WTC11 (cell line): Measurements from ENCODE around the gene OR2L8. TPM values are rescaled to one million over a fixed set of nuclear protein-coding genes. Genes with fewer than 3 reads are reported as not detected.

Experiments
- ATAC-seq: fragments of 200-7000 bp; cut with Tn5 transposase; 2 replicates; pipeline ENCODE4 v1.10.0; 2021; ENCODE audit warnings: mild to moderate bottlenecking, moderate library complexity
- CTCF ChIA-PET: fragments of 300-600 bp; sonication (Branson Sonifier 250); formaldehyde crosslinking; loops from one replicate; lab custom pipeline; 2021; ENCODE audit warnings: antibody characterized with exemption; lab: Charles Lee
- POLR2A ChIA-PET: fragments of 350-600 bp; sonication (Branson Sonifier 250); formaldehyde crosslinking; loops from one replicate; lab custom pipeline; 2021; ENCODE audit warnings: antibody characterized with exemption; lab: Charles Lee
- DNase-seq: peaks from one replicate; pipeline ENCODE4 v3.0.0; 2021; ENCODE audit warnings: low spot score
- H3K27ac Mint-ChIP-seq: 2 replicates; pipeline ENCODE4 v1.8.0; 2021; ENCODE audit warnings: mixed read lengths
- H3K27me3 Mint-ChIP-seq: 2 replicates; pipeline ENCODE4 v1.8.0; 2021; ENCODE audit warnings: low read depth, mild to moderate bottlenecking, moderate library complexity, mixed read lengths
- H3K36me3 Mint-ChIP-seq: 2 replicates; pipeline ENCODE4 v1.8.0; 2021; ENCODE audit warnings: mixed read lengths
- H3K4me1 Mint-ChIP-seq: 2 replicates; pipeline ENCODE4 v1.8.0; 2022; ENCODE audit warnings: mixed read lengths
- H3K4me3 Mint-ChIP-seq: 2 replicates; pipeline ENCODE4 v1.8.0; 2021; ENCODE audit warnings: mild to moderate bottlenecking, moderate library complexity, mixed read lengths
- H3K9me3 Mint-ChIP-seq: 2 replicates; pipeline ENCODE4 v1.8.0; 2021; ENCODE audit warnings: mixed read lengths
- ATF1 ChIP-seq: sonication (generic); formaldehyde crosslinking; IDR thresholded peaks from 2 replicates; pipeline ENCODE4 v1.8.1; 2023; ENCODE audit warnings: mild to moderate bottlenecking, moderate library complexity, missing genetic modification reagents
- ETV6 ChIP-seq: sonication (generic); formaldehyde crosslinking; IDR thresholded peaks from 2 replicates; pipeline ENCODE4 v1.8.1; 2022; ENCODE audit warnings: mild to moderate bottlenecking, missing genetic modification reagents
- FOXJ3 ChIP-seq: sonication (generic); formaldehyde crosslinking; IDR thresholded peaks from 2 replicates; pipeline ENCODE4 v1.9.0; 2021; ENCODE audit warnings: missing genetic modification reagents, mild to moderate bottlenecking, borderline replicate concordance
- FOXK1 ChIP-seq: sonication (generic); formaldehyde crosslinking; IDR thresholded peaks from 2 replicates; pipeline ENCODE4 v1.8.0; 2022; ENCODE audit warnings: mild to moderate bottlenecking, moderate library complexity, missing genetic modification reagents
- NR1H2 ChIP-seq: sonication (generic); formaldehyde crosslinking; IDR thresholded peaks from 2 replicates; pipeline ENCODE4 v1.9.0; 2021; ENCODE audit warnings: mild to moderate bottlenecking, moderate library complexity, missing genetic modification reagents
- SMAD4 ChIP-seq: sonication (generic); formaldehyde crosslinking; IDR thresholded peaks from 2 replicates; pipeline ENCODE4 v1.8.0; 2022; ENCODE audit warnings: mild to moderate bottlenecking, missing genetic modification reagents
- TCF7 ChIP-seq: sonication (generic); formaldehyde crosslinking; IDR thresholded peaks from 2 replicates; pipeline ENCODE4 v1.8.0; 2022; ENCODE audit warnings: mild to moderate bottlenecking, low read depth, missing genetic modification reagents, moderate library complexity
- ZNF138 ChIP-seq: sonication (generic); formaldehyde crosslinking; conservative IDR thresholded peaks from 2 replicates; pipeline ENCODE4 v1.8.1; 2022; ENCODE audit warnings: mild to moderate bottlenecking, moderate library complexity, missing genetic modification reagents
- ZNF219 ChIP-seq: sonication (generic); formaldehyde crosslinking; IDR thresholded peaks from 2 replicates; pipeline ENCODE4 v1.8.0; 2023; ENCODE audit warnings: missing genetic modification reagents, mild to moderate bottlenecking, borderline replicate concordance
- ZNF232 ChIP-seq: sonication (generic); formaldehyde crosslinking; IDR thresholded peaks from 2 replicates; pipeline ENCODE4 v1.8.0; 2022; ENCODE audit warnings: mild to moderate bottlenecking, missing genetic modification reagents
- ZNF671 ChIP-seq: fragments of 250-450 bp; sonication (Bioruptor Pico); IDR thresholded peaks from 2 replicates; pipeline ENCODE4 v1.8.0; 2021; ENCODE audit warnings: mild to moderate bottlenecking
- total RNA-seq: library from RNA; stranded (reverse); gene quantifications from 3 replicates; pipeline ENCODE4 v1.2.3, GENCODE V29; 2021
- TF ChIP-seq, protein P1 (sequence below): fragments of 250-450 bp; sonication (Bioruptor Pico); conservative IDR thresholded peaks from 2 replicates; pipeline ENCODE4 v1.9.0; 2021; ENCODE audit warnings: mild to moderate bottlenecking
- TF ChIP-seq, protein P2 (sequence below): fragments of 250-450 bp; sonication (Bioruptor Pico); IDR thresholded peaks from 2 replicates; pipeline ENCODE4 v1.9.0; 2021; ENCODE audit warnings: mild to moderate bottlenecking
- TF ChIP-seq, protein P3 (sequence below): fragments of 250-450 bp; sonication (Bioruptor Pico); IDR thresholded peaks from 2 replicates; pipeline ENCODE4 v1.9.0; 2021; ENCODE audit warnings: moderate library complexity, mild to moderate bottlenecking, inconsistent platforms, borderline replicate concordance
- TF ChIP-seq, protein P4 (sequence below): sonication (generic); formaldehyde crosslinking; IDR thresholded peaks from 2 replicates; pipeline ENCODE4 v1.8.1; 2022; ENCODE audit warnings: mild to moderate bottlenecking, moderate library complexity, missing genetic modification reagents

The OR2L8 gene
- total RNA-seq, 1 experiment from 2014 or later = not detected

DNA sequence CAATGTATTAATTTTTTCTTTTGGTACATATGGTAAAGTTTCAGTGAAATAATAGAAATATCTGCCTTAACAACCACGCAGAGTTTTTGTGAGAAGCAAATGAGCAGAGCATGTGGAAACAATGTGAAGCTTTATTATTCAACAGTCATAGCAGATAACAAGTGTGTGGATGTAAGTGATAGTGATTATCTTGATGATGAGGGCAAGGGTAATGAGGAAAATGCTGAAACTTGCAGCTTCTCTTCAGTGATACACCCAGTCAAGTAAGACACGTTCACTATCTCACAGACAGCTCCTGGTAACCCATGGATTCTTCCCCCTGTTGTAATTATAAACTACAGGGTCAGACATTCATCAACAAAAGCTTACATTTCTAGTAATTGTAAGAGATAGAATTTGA, 50.2 kb downstream of the OR2L8 start:
- Mint-ChIP-seq H3K9me3 (peaks cover 71% of the 10 kb centered on the region), H3K4me1 (no peaks in the 10 kb centered on the region), H3K36me3 (peaks cover 59% of the 10 kb centered on the region), H3K27me3 (peaks cover 16% of the 10 kb centered on the region), H3K27ac (no peak overlapping the region), H3K4me3 (no peak overlapping the region)
- ChIA-PET CTCF (no interaction called here), POLR2A (no interaction called here)
- TF ChIP-seq NR1H2 (no peak), ZNF138 (CRISPR knock-in tag) (no peak), SMAD4 (CRISPR knock-in tag) (no peak), ATF1 (CRISPR knock-in tag) (no peak), FOXK1 (CRISPR knock-in tag) (no peak), ZNF232 (CRISPR knock-in tag) (no peak), ZNF219 (CRISPR knock-in tag) (no peak), ETV6 (CRISPR knock-in tag) (no peak), TCF7 (no peak), FOXJ3 (no peak), ZNF671 (CRISPR knock-in tag) (no peak)
- TF ChIP-seq, protein P1, sequence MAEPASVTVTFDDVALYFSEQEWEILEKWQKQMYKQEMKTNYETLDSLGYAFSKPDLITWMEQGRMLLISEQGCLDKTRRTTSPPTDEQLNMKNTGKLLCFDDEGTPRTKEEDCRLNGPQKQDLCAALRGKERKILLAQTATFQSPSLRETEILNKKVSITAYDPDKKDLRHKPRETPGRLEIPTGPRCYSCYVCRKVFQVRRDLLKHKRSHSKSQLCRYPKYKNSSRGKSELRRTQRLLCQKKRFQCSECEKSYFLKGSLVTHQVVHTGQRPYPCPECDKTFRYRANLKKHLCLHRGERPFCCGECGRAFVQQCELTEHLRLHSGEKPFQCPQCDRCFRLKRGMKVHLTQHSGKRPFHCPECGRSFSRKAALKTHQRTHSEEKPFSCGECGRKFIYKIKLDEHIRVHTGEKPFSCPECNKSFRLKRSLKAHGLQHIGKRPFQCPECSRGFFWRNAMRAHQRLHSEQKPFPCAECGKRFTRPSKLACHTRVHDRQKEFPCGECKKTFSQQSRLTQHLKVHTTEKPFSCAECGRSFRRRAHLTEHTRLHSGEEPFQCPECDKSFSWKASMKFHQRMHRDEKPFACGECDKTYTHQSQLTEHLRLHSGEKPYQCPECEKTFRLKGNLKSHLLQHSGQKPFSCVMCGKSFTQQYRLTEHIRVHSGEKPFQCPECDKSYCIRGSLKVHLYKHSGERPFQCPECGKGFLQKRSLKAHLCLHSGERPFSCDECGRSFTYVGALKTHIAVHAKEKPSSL = no peak
- TF ChIP-seq, protein P2, sequence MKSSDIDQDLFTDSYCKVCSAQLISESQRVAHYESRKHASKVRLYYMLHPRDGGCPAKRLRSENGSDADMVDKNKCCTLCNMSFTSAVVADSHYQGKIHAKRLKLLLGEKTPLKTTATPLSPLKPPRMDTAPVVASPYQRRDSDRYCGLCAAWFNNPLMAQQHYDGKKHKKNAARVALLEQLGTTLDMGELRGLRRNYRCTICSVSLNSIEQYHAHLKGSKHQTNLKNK (CRISPR knock-in tag) = no peak
- TF ChIP-seq, protein P3, sequence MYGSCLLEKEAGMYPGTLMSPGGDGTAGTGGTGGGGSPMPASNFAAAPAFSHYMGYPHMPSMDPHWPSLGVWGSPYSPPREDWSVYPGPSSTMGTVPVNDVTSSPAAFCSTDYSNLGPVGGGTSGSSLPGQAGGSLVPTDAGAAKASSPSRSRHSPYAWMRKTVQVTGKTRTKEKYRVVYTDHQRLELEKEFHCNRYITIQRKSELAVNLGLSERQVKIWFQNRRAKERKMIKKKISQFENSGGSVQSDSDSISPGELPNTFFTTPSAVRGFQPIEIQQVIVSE (CRISPR knock-in tag) = no peak
- TF ChIP-seq, protein P4, sequence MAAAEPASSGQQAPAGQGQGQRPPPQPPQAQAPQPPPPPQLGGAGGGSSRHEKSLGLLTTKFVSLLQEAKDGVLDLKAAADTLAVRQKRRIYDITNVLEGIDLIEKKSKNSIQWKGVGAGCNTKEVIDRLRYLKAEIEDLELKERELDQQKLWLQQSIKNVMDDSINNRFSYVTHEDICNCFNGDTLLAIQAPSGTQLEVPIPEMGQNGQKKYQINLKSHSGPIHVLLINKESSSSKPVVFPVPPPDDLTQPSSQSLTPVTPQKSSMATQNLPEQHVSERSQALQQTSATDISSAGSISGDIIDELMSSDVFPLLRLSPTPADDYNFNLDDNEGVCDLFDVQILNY (CRISPR knock-in tag) = no peak
- no peak for DNase-seq
- ATAC-seq = no peak

Other genes starting within 250 kb of the OR2L8 start
- not detected in 3 replicates for gene OR6F1, start 232.2 kb upstream of the OR2L8 start, total RNA-seq
- gene OR14K1, start 210.2 kb upstream of the OR2L8 start, total RNA-seq = not detected in 3 replicates
- not detected in 3 replicates for gene OR14A2, start 200.7 kb upstream of the OR2L8 start, total RNA-seq
- gene OR1C1, start 188.3 kb upstream of the OR2L8 start, total RNA-seq = not detected in 3 replicates
- 0.17 to 0.18 TPM in 2 of 3 replicates, not detected in the other for gene OR14A16, start 124.7 kb upstream of the OR2L8 start, total RNA-seq
- not detected in 3 replicates for gene OR11L1, start 107.0 kb upstream of the OR2L8 start, total RNA-seq
- gene TRIM58, start 91.7 kb upstream of the OR2L8 start, total RNA-seq = 1.0 to 1.9 TPM (median 1.6 TPM) in 3 replicates
- 0.17 to 0.41 TPM (median 0.32 TPM) in 3 replicates for gene OR2W3, start 53.3 kb upstream of the OR2L8 start, total RNA-seq
- not detected in 3 replicates for gene OR2T8, start 28.6 kb upstream of the OR2L8 start, total RNA-seq
- gene OR2AJ1, start 24.0 kb upstream of the OR2L8 start, total RNA-seq = not detected in 3 replicates
- not detected in 3 replicates for gene OR2AK2, start 16.4 kb downstream of the OR2L8 start, total RNA-seq
- gene OR2L5, start 64.8 kb downstream of the OR2L8 start, total RNA-seq = not detected in 3 replicates
- 0.05 TPM in 1 of 3 replicates, not detected in the others for gene OR2L2, start 81.2 kb downstream of the OR2L8 start, total RNA-seq
- not detected in 3 replicates for gene OR2L3, start 98.0 kb downstream of the OR2L8 start, total RNA-seq
- not detected in 3 replicates for gene OR2L13, start 146.3 kb downstream of the OR2L8 start, total RNA-seq
- not detected in 3 replicates for gene OR2M5, start 196.3 kb downstream of the OR2L8 start, total RNA-seq
- gene OR2M2, start 226.0 kb downstream of the OR2L8 start, total RNA-seq = not detected in 3 replicates
- gene OR2M3, start 248.4 kb downstream of the OR2L8 start, total RNA-seq = not detected in 3 replicates